ENCODE results near the gene CA7.

DNA sequence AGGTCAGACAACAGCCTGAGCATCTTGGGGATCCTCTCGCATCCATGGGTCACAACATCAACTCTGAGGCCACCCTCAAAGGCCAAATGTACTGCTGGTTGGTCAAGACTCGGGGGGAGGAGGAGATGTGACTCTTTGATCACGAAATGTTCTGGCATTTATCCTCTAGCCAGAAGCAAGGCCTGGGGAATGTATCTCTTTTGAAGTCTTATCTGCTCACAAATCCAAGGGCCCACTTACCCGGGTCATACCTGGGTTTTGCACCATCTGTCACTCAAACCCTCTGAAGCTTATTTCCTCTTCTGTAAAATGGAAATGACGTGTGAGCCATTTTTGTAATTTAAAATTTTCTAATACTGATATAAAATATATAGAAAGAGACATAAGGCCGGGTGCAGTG is 13.2 kb downstream of the CA7 start:
- TF ChIP-seq, protein P1, sequence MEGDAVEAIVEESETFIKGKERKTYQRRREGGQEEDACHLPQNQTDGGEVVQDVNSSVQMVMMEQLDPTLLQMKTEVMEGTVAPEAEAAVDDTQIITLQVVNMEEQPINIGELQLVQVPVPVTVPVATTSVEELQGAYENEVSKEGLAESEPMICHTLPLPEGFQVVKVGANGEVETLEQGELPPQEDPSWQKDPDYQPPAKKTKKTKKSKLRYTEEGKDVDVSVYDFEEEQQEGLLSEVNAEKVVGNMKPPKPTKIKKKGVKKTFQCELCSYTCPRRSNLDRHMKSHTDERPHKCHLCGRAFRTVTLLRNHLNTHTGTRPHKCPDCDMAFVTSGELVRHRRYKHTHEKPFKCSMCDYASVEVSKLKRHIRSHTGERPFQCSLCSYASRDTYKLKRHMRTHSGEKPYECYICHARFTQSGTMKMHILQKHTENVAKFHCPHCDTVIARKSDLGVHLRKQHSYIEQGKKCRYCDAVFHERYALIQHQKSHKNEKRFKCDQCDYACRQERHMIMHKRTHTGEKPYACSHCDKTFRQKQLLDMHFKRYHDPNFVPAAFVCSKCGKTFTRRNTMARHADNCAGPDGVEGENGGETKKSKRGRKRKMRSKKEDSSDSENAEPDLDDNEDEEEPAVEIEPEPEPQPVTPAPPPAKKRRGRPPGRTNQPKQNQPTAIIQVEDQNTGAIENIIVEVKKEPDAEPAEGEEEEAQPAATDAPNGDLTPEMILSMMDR (IDR thresholded peaks at IDR 0.05; ENCODE audit: low read length) = no peak
- TF ChIP-seq EZH2 (optimal IDR thresholded peaks at IDR 0.05; ENCODE audit: low read depth, low read length) (no peak), EZH2phosphoT487 (IDR thresholded peaks at IDR 0.05; ENCODE audit: low read length) (no peak)
